Measurements from ENCODE around the gene ISYNA1. TPM values are rescaled to one million over a fixed set of nuclear protein-coding genes. Genes with fewer than 3 reads are reported as not detected.

The ISYNA1 gene
- total and polyA plus RNA-seq, 10 donors: 31.7 to 82.3 (median 45.4) TPM

- peak; percentile 85 for DNase-seq
- WGBS, 5 donors: 16 to 50% (median 23%) methylated on average over 25 to 60 of the region's 60 CpGs
- Histone ChIP-seq H3K9me3 (no peaks in the 10 kb centered on the region), H3K27ac (peak overlapping the region in 7 of 8 donors; percentile 69 to 84 (median 80)), H3K36me3 (peaks cover 0 to 30% (median 2%) of the 10 kb centered on the region in 6 donors), H3K4me3 (peak overlapping the region; percentile 45 to 73 (median 56)), H3K4me1 (peaks cover 35 to 99% (median 78%) of the 10 kb centered on the region in 6 donors), H3K27me3 (replicated peaks in 1 of 7) (peaks cover 0 to 44% (median 0%) of the 10 kb centered on the region in 7 donors)
- TF ChIP-seq POLR2A (IDR thresholded peaks at IDR 0.05) (no peak), CTCF (IDR thresholded peaks at IDR 0.05 in 8 of 11, conservative IDR thresholded peaks at IDR 0.05 in 3 of 11) (no peak), POLR2AphosphoS5 (IDR thresholded peaks at IDR 0.05) (peak in 1 of 3 donors; percentile 61)
- intact Hi-C loops (cut with DNase I; ENCODE audit: low total_unique reads): no loop called here
Measured at GRCh38 chr19:18433735-18434398, 4.1 kb downstream of the ISYNA1 start.

- peak; percentile 92 for DNase-seq
Measured at GRCh38 chr19:18433015-18433691, 4.8 kb downstream of the ISYNA1 start.

GRCh38 chr19:18432275-18433014, 5.5 kb downstream of the ISYNA1 start:
- no peak for TF ChIP-seq CTCF (IDR thresholded peaks at IDR 0.05 in 8 of 11, conservative IDR thresholded peaks at IDR 0.05 in 3 of 11)
- no peak for TF ChIP-seq POLR2AphosphoS5 (IDR thresholded peaks at IDR 0.05)
- TF ChIP-seq POLR2A (IDR thresholded peaks at IDR 0.05): no peak
- Histone ChIP-seq H3K36me3 (peaks cover 0 to 38% (median 2%) of the 10 kb centered on the region in 6 donors), H3K27ac (peak overlapping the region; percentile 69 to 84 (median 78)), H3K4me3 (peak overlapping the region; percentile 45 to 73 (median 56)), H3K9me3 (no peaks in the 10 kb centered on the region), H3K4me1 (peaks cover 32 to 99% (median 76%) of the 10 kb centered on the region in 6 donors), H3K27me3 (replicated peaks in 1 of 7) (peaks cover 0 to 34% (median 0%) of the 10 kb centered on the region in 7 donors)
- WGBS, 5 donors: 65 to 89% (median 78%) methylated on average over 4 to 13 of the region's 13 CpGs
- intact Hi-C loops (cut with DNase I; ENCODE audit: low total_unique reads): no loop called here
- no peak for DNase-seq

More at GRCh38 chr19:18433015-18433691, 4.8 kb downstream of the ISYNA1 start:
- peaks cover 0 to 41% (median 0%) of the 10 kb centered on the region in 7 donors for H3K27me3 ChIP-seq (replicated peaks in 1 of 7)
- peak overlapping the region; percentile 45 to 73 (median 56) for H3K4me3 ChIP-seq
- peaks cover 34 to 99% (median 80%) of the 10 kb centered on the region in 6 donors for H3K4me1 ChIP-seq
- H3K36me3 ChIP-seq: peaks cover 0 to 31% (median 2%) of the 10 kb centered on the region in 6 donors
- no peak for TF ChIP-seq CTCF (IDR thresholded peaks at IDR 0.05 in 8 of 11, conservative IDR thresholded peaks at IDR 0.05 in 3 of 11)
- TF ChIP-seq POLR2A (IDR thresholded peaks at IDR 0.05): no peak
- peak; percentile 78 to 89 (median 81) for TF ChIP-seq POLR2AphosphoS5 (IDR thresholded peaks at IDR 0.05)
- intact Hi-C loops (cut with DNase I; ENCODE audit: low total_unique reads): no loop called here
- peak overlapping the region; percentile 69 to 84 (median 78) for H3K27ac ChIP-seq
- WGBS, 5 donors: 0 to 15% (median 12%) methylated on average over 1 to 59 of the region's 59 CpGs
- H3K9me3 ChIP-seq: no peaks in the 10 kb centered on the region
